22Rv1 (cell line): Measurements from ENCODE around the gene PDLIM5.

ENCODE experiments used
- CTCF ChIP-seq: fragments of 450-650 bp; IDR thresholded peaks from 2 replicates; pipeline ENCODE4 v1.5.1; 2017; ENCODE audit warnings: mild to moderate bottlenecking
- ZFX ChIP-seq: fragments of 450-650 bp; IDR thresholded peaks from 2 replicates; pipeline ENCODE4 v1.6.1; 2017; ENCODE audit warnings: antibody characterized with exemption, borderline replicate concordance

- TF ChIP-seq CTCF, result no peak
- TF ChIP-seq ZFX, result no peak
Measured at GRCh38 chr4:94665500-94666404, 214.0 kb downstream of the PDLIM5 start.
